RWPE2 (cell line): ENCODE data around the gene EXOC6.

Source experiments
- ATAC-seq: fragments of 200-7000 bp; cut with Tn5 transposase; 3 replicates; pipeline ENCODE4 v1.9.1; 2021; ENCODE audit warnings: low read depth
- DNase-seq: peaks from one replicate; pipeline ENCODE4 v3.0.0-alpha.2; 2020; ENCODE audit warnings: low spot score
- H3K27ac ChIP-seq: fragments of 450-650 bp; 2 replicates; pipeline ENCODE4 v1.5.1; 2017; ENCODE audit warnings: mild to moderate bottlenecking; ENCODE audit not compliant: poor library complexity, severe bottlenecking
- H3K27me3 ChIP-seq: fragments of 250-450 bp; sonication (Bioruptor Pico); 2 replicates; pipeline ENCODE4 v1.5.1; 2021; ENCODE audit warnings: mild to moderate bottlenecking, moderate library complexity; ENCODE audit not compliant: insufficient read depth, poor library complexity, severe bottlenecking
- H3K36me3 ChIP-seq: fragments of 250-450 bp; sonication (Bioruptor Pico); 2 replicates; pipeline ENCODE4 v1.5.1; 2020; ENCODE audit warnings: low read depth, mild to moderate bottlenecking, moderate library complexity
- H3K4me1 ChIP-seq: fragments of 250-450 bp; sonication (Bioruptor Pico); 2 replicates; pipeline ENCODE4 v1.5.1; 2021; ENCODE audit warnings: mild to moderate bottlenecking, moderate library complexity; ENCODE audit not compliant: insufficient read depth, poor library complexity, severe bottlenecking
- H3K4me3 ChIP-seq: fragments of 250-450 bp; sonication (Bioruptor Pico); 2 replicates; pipeline ENCODE4 v1.5.1; 2021; ENCODE audit warnings: mild to moderate bottlenecking, moderate library complexity; ENCODE audit not compliant: severe bottlenecking
- H3K9me3 ChIP-seq: fragments of 250-450 bp; sonication (Bioruptor Pico); 2 replicates; pipeline ENCODE4 v1.5.1; 2021; ENCODE audit warnings: mild to moderate bottlenecking, moderate library complexity; ENCODE audit not compliant: severe bottlenecking
- CTCF ChIP-seq: fragments of 450-650 bp; IDR thresholded peaks from one replicate; pipeline ENCODE4 v1.5.1; 2017; ENCODE audit warnings: mild to moderate bottlenecking, moderate library complexity; ENCODE audit not compliant: poor library complexity, severe bottlenecking

Gene EXOC6

GRCh38 chr10:92913973-92914372 is 65.7 kb downstream of the EXOC6 start:
- Histone ChIP-seq H3K27ac (no peak overlapping the region), H3K27me3 (no peaks in the 10 kb centered on the region), H3K4me1 (no peaks in the 10 kb centered on the region), H3K36me3 (no peaks in the 10 kb centered on the region), H3K4me3 (no peak overlapping the region), H3K9me3 (no peaks in the 10 kb centered on the region)
- DNase-seq, result no peak
- TF ChIP-seq CTCF, result no peak
- no peak for ATAC-seq

DNA sequence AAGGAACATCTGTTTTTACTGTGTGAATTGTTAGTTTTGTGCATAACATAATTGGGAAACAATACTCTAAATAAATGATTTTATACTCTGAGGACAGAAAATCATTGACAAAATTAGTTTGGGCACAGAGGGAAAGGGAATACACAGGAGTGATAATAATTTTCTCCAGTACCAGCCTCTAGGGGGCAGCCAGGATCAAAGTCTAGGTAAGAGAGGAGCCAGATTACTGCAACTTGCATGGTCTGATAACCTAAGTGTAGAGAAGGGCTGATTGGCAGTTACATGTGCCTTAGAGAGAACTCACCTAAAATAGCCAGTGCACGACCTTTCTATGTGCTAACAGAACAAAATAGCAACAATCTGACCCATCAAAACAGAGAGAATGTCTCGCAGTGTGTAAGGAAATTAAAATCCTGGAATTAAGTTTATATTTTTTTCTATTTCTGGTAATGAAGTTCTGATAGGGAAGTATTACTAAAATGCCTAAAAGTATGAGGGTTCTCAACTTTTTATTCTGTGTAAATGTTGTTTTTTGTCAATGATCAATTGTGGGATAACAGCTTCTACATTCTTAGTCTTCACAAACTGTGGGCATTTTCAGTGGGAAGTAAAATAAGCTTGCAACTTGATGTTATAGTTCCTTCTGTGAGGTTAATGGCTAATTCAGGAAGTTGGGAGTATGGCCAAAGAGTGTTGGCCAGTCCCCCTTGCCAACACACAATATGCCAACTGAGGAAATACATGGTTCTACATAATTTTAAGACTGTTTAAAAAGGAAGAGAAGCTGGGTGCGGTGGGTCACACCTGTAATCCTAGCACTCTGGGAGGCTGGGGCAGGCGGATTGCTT is 66.4 kb downstream of the EXOC6 start:
- Histone ChIP-seq H3K4me3 (no peak overlapping the region), H3K27me3 (no peaks in the 10 kb centered on the region), H3K9me3 (no peaks in the 10 kb centered on the region), H3K36me3 (no peaks in the 10 kb centered on the region), H3K4me1 (no peaks in the 10 kb centered on the region), H3K27ac (no peak overlapping the region)
- no peak for DNase-seq
- peak; percentile 85 for TF ChIP-seq CTCF
- peak; percentile 83 for ATAC-seq

GRCh38 chr10:92915892-92916291 is 67.6 kb downstream of the EXOC6 start:
- Histone ChIP-seq H3K4me1 (no peaks in the 10 kb centered on the region), H3K9me3 (peaks cover 4% of the 10 kb centered on the region), H3K36me3 (no peaks in the 10 kb centered on the region), H3K4me3 (no peak overlapping the region), H3K27me3 (no peaks in the 10 kb centered on the region), H3K27ac (no peak overlapping the region)
- no peak for ATAC-seq
- DNase-seq, result no peak
- no peak for TF ChIP-seq CTCF

GRCh38 chr10:92916433-92916832 is 68.1 kb downstream of the EXOC6 start:
- Histone ChIP-seq H3K36me3 (no peaks in the 10 kb centered on the region), H3K9me3 (peaks cover 5% of the 10 kb centered on the region), H3K4me1 (no peaks in the 10 kb centered on the region), H3K27ac (no peak overlapping the region), H3K27me3 (no peaks in the 10 kb centered on the region), H3K4me3 (no peak overlapping the region)
- DNase-seq (no peak), ATAC-seq (no peak)
- TF ChIP-seq CTCF, result no peak

DNA sequence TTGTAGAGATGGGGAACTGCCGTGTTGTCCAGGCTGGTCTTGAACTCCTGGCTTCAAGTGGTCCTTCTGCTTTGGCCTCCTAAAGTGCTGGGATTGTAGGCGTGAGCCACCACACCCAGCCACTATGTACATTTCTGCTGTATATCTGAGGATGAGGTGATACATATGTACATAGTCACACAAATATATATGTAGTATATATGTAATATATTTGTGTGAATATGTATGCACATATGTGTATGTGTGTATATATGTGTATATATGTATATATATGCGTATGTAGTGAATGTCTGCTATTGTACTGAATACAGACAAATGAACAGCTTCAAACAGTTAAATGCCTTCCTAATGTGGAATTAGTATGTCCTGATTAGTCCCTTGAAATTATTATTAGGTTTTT is 70.3 kb downstream of the EXOC6 start:
- no peaks in the 10 kb centered on the region for H3K27me3 ChIP-seq
- no peaks in the 10 kb centered on the region for H3K36me3 ChIP-seq
- H3K9me3 ChIP-seq, result peaks cover 5% of the 10 kb centered on the region
- TF ChIP-seq CTCF, result no peak
- H3K27ac ChIP-seq, result no peak overlapping the region
- H3K4me3 ChIP-seq, result no peak overlapping the region
- no peak for ATAC-seq
- H3K4me1 ChIP-seq, result no peaks in the 10 kb centered on the region
- DNase-seq, result no peak
